GM10248 (cell line): ENCODE data around the gene CLIP4.

Source experiments
- CTCF ChIA-PET: fragments of 300-600 bp; sonication (Branson Sonifier 250); formaldehyde crosslinking; extraction: SDS; loops from one replicate; lab custom pipeline; 2021; ENCODE audit warnings: antibody characterized with exemption; lab: Yijun Ruan, JAX
- POLR2A ChIA-PET: fragments of 350-650 bp; sonication (Branson Sonifier 250); formaldehyde crosslinking; extraction: SDS; loops from one replicate; lab custom pipeline; 2020; ENCODE audit warnings: antibody characterized with exemption; lab: Yijun Ruan, JAX
- DNase-seq: peaks from one replicate; pipeline ENCODE4 v3.0.0; 2012; ENCODE audit errors: extremely low spot score
- TF ChIP-seq, protein P1 (sequence below): IDR thresholded peaks from 2 replicates; pipeline ENCODE4 v1.5.1; 2012; ENCODE audit warnings: mild to moderate bottlenecking, low read depth; ENCODE audit errors: extremely low read depth, missing control alignments, control extremely low read depth

Gene CLIP4

DNA sequence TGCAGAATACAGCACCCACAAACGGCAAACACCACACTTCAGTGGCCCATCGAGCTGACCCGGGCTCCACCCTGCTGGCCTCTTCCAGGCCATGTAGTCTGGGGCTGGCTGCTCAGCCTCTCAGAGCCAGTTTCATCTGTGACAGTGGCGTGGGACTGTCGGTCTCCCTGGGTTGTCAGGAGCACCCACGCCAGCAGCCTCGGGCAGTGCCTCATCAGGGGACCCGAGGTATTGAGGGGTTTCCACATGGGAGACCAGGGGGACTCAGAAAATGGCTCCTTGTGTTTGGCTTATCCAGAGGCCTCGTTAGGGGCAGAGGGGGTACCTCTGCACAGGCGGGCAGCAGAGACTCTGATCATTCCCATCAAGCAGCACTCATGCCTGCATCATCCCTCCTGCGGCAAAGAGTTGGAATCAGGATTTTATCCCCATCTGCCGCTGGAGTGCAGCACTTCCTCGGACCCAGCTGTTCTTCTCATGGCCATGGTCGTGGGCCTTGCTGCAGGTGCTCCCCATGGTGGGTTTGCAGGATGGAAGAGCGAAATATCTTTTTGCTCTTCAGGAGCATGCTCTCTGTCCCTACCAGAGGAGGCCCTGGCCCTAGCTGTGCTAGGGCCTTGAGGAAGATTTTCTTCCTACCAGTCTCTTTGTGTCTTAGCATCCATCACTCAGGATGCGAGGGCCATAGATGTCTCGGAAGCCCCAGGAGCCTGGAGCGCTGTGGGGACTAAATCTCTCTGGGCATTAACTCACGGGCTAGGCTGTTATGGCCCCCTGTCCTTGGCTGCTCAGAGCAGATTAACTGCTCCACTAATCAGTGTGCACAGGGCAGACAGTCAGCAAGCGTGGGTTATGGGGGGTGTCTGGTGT lies 100.8 kb downstream of the CLIP4 start:
- no peak for DNase-seq
- POLR2A ChIA-PET: no interaction called here
- TF ChIP-seq, protein P1, sequence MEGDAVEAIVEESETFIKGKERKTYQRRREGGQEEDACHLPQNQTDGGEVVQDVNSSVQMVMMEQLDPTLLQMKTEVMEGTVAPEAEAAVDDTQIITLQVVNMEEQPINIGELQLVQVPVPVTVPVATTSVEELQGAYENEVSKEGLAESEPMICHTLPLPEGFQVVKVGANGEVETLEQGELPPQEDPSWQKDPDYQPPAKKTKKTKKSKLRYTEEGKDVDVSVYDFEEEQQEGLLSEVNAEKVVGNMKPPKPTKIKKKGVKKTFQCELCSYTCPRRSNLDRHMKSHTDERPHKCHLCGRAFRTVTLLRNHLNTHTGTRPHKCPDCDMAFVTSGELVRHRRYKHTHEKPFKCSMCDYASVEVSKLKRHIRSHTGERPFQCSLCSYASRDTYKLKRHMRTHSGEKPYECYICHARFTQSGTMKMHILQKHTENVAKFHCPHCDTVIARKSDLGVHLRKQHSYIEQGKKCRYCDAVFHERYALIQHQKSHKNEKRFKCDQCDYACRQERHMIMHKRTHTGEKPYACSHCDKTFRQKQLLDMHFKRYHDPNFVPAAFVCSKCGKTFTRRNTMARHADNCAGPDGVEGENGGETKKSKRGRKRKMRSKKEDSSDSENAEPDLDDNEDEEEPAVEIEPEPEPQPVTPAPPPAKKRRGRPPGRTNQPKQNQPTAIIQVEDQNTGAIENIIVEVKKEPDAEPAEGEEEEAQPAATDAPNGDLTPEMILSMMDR: no peak
- CTCF ChIA-PET: interaction anchor here (2.1 kb wide), 1 partner anchor 8 kb away, joined by 6 read pairs; no protein-coding TSS in a partner anchor

DNA sequence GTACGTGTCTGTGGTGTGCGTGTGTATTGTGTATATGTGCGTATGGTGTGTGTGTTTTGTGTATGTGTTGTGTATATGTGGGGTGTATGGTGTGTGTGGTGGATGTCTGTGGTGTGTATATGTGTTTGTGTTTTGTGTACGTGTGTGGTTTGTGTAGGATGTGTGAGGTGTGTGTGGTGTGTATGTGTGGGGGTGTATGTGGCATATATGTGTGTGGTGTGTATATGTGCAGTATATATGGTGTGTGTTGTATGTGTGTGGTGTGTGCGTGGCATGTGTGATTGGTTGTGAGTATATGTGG lies 101.3 kb downstream of the CLIP4 start:
- TF ChIP-seq, protein P1: no peak
- CTCF ChIA-PET: interaction anchor here (2.1 kb wide), 1 partner anchor 8 kb away, joined by 6 read pairs; no protein-coding TSS in a partner anchor
- POLR2A ChIA-PET: no interaction called here

DNA sequence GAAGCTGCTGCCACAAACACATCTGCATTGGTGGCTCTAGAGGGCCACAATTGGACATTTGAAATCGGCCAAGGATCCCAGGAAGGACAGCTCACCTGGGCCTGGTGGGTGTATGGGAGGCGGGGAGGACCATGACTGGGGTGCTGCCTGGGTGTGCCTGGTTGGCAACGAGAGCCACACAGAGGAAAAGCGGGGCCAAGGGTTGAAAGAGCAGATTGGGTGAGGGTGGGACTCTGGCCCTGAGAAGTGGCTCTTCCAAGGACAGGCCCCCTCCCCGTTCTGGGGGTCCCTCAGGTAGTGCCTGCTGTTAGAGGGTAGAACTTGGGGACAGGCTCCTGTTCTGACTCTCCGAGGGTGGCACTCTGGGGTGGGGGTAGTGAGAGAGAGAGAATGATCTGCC lies 102.9 kb downstream of the CLIP4 start:
- POLR2A ChIA-PET: no interaction called here
- CTCF ChIA-PET: no interaction called here
- no peak for DNase-seq
- TF ChIP-seq, protein P1: no peak

More for the DNA sequence above, 101.3 kb downstream of the CLIP4 start:
- DNase-seq: no peak

DNA sequence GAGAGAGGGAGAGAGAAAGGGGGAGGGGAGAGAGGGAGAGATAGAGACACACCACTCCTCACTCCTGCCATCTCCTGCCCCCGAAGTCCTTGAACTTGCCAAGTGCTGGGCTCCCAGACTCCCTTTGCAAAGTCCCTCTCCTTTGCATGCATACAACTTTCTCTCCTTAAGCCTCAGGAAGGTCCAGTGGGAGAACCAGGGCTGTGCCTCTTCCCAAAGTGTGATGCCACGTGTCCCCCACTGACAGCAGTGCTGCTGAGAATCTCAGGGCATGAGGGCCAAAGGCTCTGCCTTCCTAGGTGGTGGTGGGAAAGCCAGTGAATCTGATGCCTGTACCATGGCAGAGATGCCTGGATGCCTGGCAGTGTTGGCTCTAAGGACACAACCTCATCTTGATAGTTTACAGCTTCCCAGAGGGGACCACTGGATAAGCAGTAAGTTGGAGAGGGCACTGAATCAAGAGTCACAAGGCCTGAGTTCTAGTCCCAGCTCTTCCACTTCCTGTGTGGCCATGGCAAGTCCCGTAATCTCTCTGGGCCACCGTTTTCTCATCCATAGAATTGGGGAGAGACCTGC lies 103.4 kb downstream of the CLIP4 start:
- TF ChIP-seq, protein P1: no peak
- POLR2A ChIA-PET: no interaction called here
- no peak for DNase-seq
- CTCF ChIA-PET: no interaction called here

DNA sequence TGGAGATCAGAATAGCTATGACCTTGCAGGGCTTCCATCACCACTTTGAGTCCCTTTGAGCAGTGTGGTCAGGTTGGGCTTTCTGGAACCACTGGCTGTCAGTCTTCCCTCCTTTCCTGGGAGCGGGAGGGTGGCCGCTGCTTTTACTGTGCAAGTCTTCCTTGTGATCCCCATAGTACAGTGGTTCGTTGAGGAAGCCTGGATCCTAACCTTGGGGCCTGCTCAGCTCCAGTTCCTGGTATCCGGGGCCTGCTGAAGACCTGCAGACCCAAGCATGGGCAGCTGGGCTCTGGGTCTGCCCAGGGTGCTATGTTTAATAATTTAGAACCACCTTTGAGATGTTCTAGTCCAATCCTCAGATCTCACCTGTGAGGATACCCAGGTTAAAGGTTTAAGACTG lies 104.2 kb downstream of the CLIP4 start:
- TF ChIP-seq, protein P1: no peak
- ChIA-PET POLR2A (no interaction called here), CTCF (interaction anchor here (1.2 kb wide), 1 partner anchor 11 kb away, joined by 3 read pairs; no protein-coding TSS in a partner anchor)
- DNase-seq: no peak

DNA sequence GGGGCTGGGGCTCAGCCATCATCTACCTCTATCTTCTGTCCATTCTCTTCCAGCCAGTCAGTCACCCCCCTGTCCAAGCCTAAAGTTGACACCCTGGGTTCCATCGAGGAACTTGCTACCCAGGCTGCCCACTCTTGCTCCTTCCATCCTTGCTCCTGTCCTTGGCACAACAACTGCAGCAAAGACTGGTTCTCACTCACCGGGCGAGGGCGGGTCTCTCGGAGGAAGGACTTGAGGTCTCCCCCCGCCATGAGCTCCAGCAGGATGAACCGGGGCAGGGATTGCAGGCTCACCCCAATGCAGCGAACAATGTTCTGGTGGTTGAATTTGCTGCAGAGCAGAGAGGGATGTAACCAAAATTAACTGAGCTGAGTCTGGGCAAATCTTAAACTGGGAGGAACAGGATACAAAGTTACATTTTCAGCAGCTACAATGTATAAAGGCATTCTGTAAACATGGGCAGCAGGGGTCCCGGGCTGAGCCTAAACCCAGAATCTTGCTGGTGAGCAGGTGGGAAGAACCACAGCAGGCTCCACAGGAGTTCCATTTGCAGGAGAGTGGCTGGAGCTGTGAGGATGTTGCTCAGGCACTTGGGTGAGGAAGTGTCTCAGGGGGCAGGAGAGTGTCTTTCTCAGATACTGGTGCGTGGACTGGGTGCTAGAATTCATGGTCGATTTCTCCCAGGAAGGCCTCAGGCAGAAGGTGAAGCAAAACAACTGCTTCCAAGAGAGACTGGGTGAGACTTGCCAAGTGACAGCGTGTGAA lies 105.5 kb downstream of the CLIP4 start:
- TF ChIP-seq, protein P1: no peak
- no peak for DNase-seq
- CTCF ChIA-PET: interaction anchor here (1.2 kb wide), 1 partner anchor 13 kb away, joined by 3 read pairs; no protein-coding TSS in a partner anchor
- POLR2A ChIA-PET: no interaction called here
